ENCODE data around the gene SLC24A3.

DNA sequence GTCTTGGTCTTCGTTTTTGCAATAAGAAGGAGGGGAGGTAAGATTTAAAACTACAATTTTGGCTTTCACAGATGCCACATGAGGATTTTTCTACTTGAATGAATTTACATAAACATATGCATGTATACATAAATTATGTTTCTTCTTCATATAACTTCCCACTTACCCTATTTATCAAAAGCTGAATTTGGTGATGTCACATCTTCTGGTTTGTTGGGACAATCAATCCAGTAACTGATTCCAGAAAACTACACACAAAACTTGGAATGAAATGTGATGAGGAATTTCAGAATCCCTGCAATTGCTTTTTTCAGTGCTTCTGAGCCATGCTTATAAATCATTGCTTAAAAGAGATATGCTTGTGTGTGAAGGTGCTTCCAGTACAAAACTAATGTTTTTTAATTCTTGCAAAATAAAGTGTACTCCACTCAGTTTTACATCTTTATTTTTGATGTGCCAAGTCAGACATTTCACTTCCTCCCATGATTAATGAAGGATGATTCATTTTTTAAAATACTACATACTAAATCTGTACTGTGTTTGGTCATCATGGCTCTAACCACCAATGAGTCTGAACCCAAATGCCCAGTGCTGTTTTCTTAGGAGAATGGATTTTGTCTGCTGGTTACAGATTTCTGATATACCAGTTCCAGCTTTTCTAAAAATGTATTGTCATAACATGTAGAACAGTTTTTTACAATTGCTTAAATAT is 513.5 kb downstream of the SLC24A3 start:
- TF ChIP-seq, protein P1, sequence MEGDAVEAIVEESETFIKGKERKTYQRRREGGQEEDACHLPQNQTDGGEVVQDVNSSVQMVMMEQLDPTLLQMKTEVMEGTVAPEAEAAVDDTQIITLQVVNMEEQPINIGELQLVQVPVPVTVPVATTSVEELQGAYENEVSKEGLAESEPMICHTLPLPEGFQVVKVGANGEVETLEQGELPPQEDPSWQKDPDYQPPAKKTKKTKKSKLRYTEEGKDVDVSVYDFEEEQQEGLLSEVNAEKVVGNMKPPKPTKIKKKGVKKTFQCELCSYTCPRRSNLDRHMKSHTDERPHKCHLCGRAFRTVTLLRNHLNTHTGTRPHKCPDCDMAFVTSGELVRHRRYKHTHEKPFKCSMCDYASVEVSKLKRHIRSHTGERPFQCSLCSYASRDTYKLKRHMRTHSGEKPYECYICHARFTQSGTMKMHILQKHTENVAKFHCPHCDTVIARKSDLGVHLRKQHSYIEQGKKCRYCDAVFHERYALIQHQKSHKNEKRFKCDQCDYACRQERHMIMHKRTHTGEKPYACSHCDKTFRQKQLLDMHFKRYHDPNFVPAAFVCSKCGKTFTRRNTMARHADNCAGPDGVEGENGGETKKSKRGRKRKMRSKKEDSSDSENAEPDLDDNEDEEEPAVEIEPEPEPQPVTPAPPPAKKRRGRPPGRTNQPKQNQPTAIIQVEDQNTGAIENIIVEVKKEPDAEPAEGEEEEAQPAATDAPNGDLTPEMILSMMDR (IDR thresholded peaks at IDR 0.05), result no peak
- TF ChIP-seq POLR2A (IDR thresholded peaks at IDR 0.05) (no peak), POLR2AphosphoS5 (IDR thresholded peaks at IDR 0.05) (no peak), EP300 (IDR thresholded peaks at IDR 0.05) (no peak)

All from suprapubic skin (tissue), 4 donors.